DOHH2 (cell line): ENCODE measurements around the gene CAMP.

Source experiments
- H3F3A ChIP-seq: fragments of 200-600 bp; sonication (generic), shearing (Covaris generic); 2 replicates; pipeline ENCODE4 v1.6.0; 2016; ENCODE audit warnings: antibody characterized with exemption, mild to moderate bottlenecking; ENCODE audit not compliant: control insufficient read depth, insufficient read depth
- H3K27ac ChIP-seq: fragments of 200-600 bp; sonication (generic); 2 replicates; pipeline ENCODE4 v1.5.1; 2014; ENCODE audit warnings: low read depth, mild to moderate bottlenecking, low read length, moderate library complexity
- H3K27me3 ChIP-seq: fragments of 200-600 bp; sonication (generic); 2 replicates; pipeline ENCODE4 v1.6.1; 2014; ENCODE audit warnings: mild to moderate bottlenecking, low read length, mixed read lengths; ENCODE audit not compliant: control insufficient read depth
- H3K36me3 ChIP-seq: fragments of 200-600 bp; sonication (generic); 2 replicates; pipeline ENCODE4 v1.6.1; 2014; ENCODE audit warnings: mild to moderate bottlenecking, low read length, moderate library complexity, mixed read lengths; ENCODE audit not compliant: control insufficient read depth
- H3K4me1 ChIP-seq: fragments of 200-600 bp; sonication (generic); 2 replicates; pipeline ENCODE4 v1.6.1; 2014; ENCODE audit warnings: mild to moderate bottlenecking, low read length, mixed read lengths; ENCODE audit not compliant: control insufficient read depth
- H3K4me2 ChIP-seq: fragments of 200-600 bp; sonication (generic); 2 replicates; pipeline ENCODE4 v1.6.0; 2014; ENCODE audit warnings: mild to moderate bottlenecking, low read length, moderate library complexity
- H3K4me3 ChIP-seq: fragments of 200-600 bp; sonication (generic); 2 replicates; pipeline ENCODE4 v1.5.1; 2014; ENCODE audit warnings: mild to moderate bottlenecking, low read length, mixed read lengths
- H3K79me2 ChIP-seq: fragments of 200-600 bp; sonication (generic); 2 replicates; pipeline ENCODE4 v1.6.1; 2014; ENCODE audit warnings: mild to moderate bottlenecking, low read length, mixed read lengths; ENCODE audit not compliant: control insufficient read depth
- H3K9me2 ChIP-seq: fragments of 200-600 bp; sonication (generic); replicated peaks from 2 replicates; pipeline ENCODE4 v1.6.1; 2014; ENCODE audit warnings: mild to moderate bottlenecking, low read length, mixed read lengths; ENCODE audit not compliant: control insufficient read depth
- H3K9me3 ChIP-seq: fragments of 200-600 bp; sonication (generic); 2 replicates; pipeline ENCODE4 v1.6.1; 2014; ENCODE audit warnings: antibody characterized with exemption, low read length, mixed read lengths; ENCODE audit not compliant: control insufficient read depth, insufficient read depth
- H4K20me1 ChIP-seq: fragments of 200-600 bp; sonication (generic); 2 replicates; pipeline ENCODE4 v1.6.0; 2014; ENCODE audit warnings: low read depth, mild to moderate bottlenecking, antibody characterized with exemption, low read length, moderate library complexity; ENCODE audit not compliant: control insufficient read depth, insufficient read depth
- CTCF ChIP-seq: fragments of 200-600 bp; sonication (generic); IDR thresholded peaks from one replicate; pipeline ENCODE4 v1.5.1; 2014; ENCODE audit warnings: antibody characterized with exemption, mild to moderate bottlenecking, low read depth, low read length; ENCODE audit not compliant: poor library complexity, severe bottlenecking
- EZH2phosphoT487 ChIP-seq: fragments of 200-600 bp; sonication (generic); IDR thresholded peaks from 2 replicates; pipeline ENCODE4 v1.6.1; 2017; ENCODE audit warnings: borderline replicate concordance, mild to moderate bottlenecking, antibody characterized with exemption, low read length, moderate library complexity, mixed read lengths

The CAMP gene

GRCh38 chr3:48232232-48232631 lies 8.9 kb downstream of the CAMP start:
- Histone ChIP-seq H3K9me2 (no peaks in the 10 kb centered on the region), H3K79me2 (no peaks in the 10 kb centered on the region), H3K9me3 (no peaks in the 10 kb centered on the region), H3K4me1 (peaks cover 33% of the 10 kb centered on the region), H3K36me3 (no peaks in the 10 kb centered on the region), H3K4me3 (peak overlapping the region; percentile 76), H3K27me3 (no peaks in the 10 kb centered on the region), H3K27ac (no peak overlapping the region), H4K20me1 (no peaks in the 10 kb centered on the region), H3K4me2 (peak overlapping the region; percentile 85), H3F3A (peaks cover 7% of the 10 kb centered on the region; the same call in 1 of the 2 replicates)
- no peak for TF ChIP-seq EZH2phosphoT487
- TF ChIP-seq CTCF, result no peak

GRCh38 chr3:48232734-48233133 lies 9.4 kb downstream of the CAMP start:
- H3K9me3 ChIP-seq, result no peaks in the 10 kb centered on the region
- H3K27me3 ChIP-seq, result no peaks in the 10 kb centered on the region
- H3K9me2 ChIP-seq, result no peaks in the 10 kb centered on the region
- no peaks in the 10 kb centered on the region for H3K79me2 ChIP-seq
- TF ChIP-seq EZH2phosphoT487 (no peak), CTCF (peak; percentile 95)
- no peak overlapping the region for H3K27ac ChIP-seq
- no peaks in the 10 kb centered on the region for H4K20me1 ChIP-seq
- H3K4me3 ChIP-seq, result peak overlapping the region; percentile 76
- peak overlapping the region; percentile 85 for H3K4me2 ChIP-seq
- H3K36me3 ChIP-seq, result no peaks in the 10 kb centered on the region
- H3K4me1 ChIP-seq, result peaks cover 30% of the 10 kb centered on the region
- H3F3A ChIP-seq, result peaks cover 4% of the 10 kb centered on the region; the same call in 1 of the 2 replicates

GRCh38 chr3:48233542-48233941 lies 10.2 kb downstream of the CAMP start:
- H4K20me1 ChIP-seq, result no peaks in the 10 kb centered on the region
- TF ChIP-seq CTCF, result no peak
- TF ChIP-seq EZH2phosphoT487, result no peak
- no peak overlapping the region for H3K4me3 ChIP-seq
- H3F3A ChIP-seq, result peaks cover 4% of the 10 kb centered on the region; the same call in 1 of the 2 replicates
- H3K79me2 ChIP-seq, result no peaks in the 10 kb centered on the region
- H3K4me1 ChIP-seq, result peaks cover 30% of the 10 kb centered on the region
- H3K36me3 ChIP-seq, result no peaks in the 10 kb centered on the region
- no peaks in the 10 kb centered on the region for H3K27me3 ChIP-seq
- no peak overlapping the region for H3K27ac ChIP-seq
- peak overlapping the region; percentile 85 for H3K4me2 ChIP-seq
- H3K9me2 ChIP-seq, result no peaks in the 10 kb centered on the region
- H3K9me3 ChIP-seq, result no peaks in the 10 kb centered on the region

- Histone ChIP-seq H3K36me3 (no peaks in the 10 kb centered on the region; the same call in 1 of the 2 replicates), H3K27ac (no peak overlapping the region), H3K4me1 (peaks cover 34% of the 10 kb centered on the region), H3K79me2 (peaks cover 5% of the 10 kb centered on the region), H4K20me1 (no peaks in the 10 kb centered on the region), H3F3A (peaks cover 7% of the 10 kb centered on the region), H3K9me3 (no peaks in the 10 kb centered on the region), H3K4me3 (no peak overlapping the region), H3K27me3 (no peaks in the 10 kb centered on the region), H3K4me2 (no peak overlapping the region), H3K9me2 (no peaks in the 10 kb centered on the region)
- TF ChIP-seq CTCF (no peak), EZH2phosphoT487 (no peak)
Measured at GRCh38 chr3:48236531-48236930, 13.2 kb downstream of the CAMP start.
